GM12878 (cell line): ENCODE measurements around the gene TMED10. TPM values are rescaled to one million over a fixed set of nuclear protein-coding genes. Genes with fewer than 3 reads are reported as not detected.

Experiments used
- FOXM1 ChIP-seq: IDR thresholded peaks from 2 replicates; pipeline ENCODE4 v1.6.1; 2012; ENCODE audit warnings: low read depth, mild to moderate bottlenecking, inconsistent platforms, low read length, moderate library complexity
- GABPA ChIP-seq: IDR thresholded peaks from 2 replicates; pipeline ENCODE4 v1.6.1; 2014; ENCODE audit warnings: antibody characterized with exemption, low read depth, mild to moderate bottlenecking, inconsistent platforms
- HCFC1 ChIP-seq: fragments of 150-350 bp; IDR thresholded peaks from 2 replicates; pipeline ENCODE4 v1.6.1; 2014; ENCODE audit warnings: low read length
- HDGF ChIP-seq: fragments of 450-650 bp; IDR thresholded peaks from 2 replicates; pipeline ENCODE4 v1.6.1; 2016; ENCODE audit warnings: antibody characterized with exemption
- IKZF2 ChIP-seq, 2 experiments: fragments of 450-650 bp; IDR thresholded peaks; 2 replicates each; pipeline ENCODE4 v1.6.1; 2017; ENCODE audit warnings: mild to moderate bottlenecking in 2 of 2, moderate library complexity in 2 of 2
- MEF2A ChIP-seq: IDR thresholded peaks from 2 replicates; pipeline ENCODE4 v1.6.1; 2011; ENCODE audit warnings: low read depth, mild to moderate bottlenecking, low read length, moderate library complexity; ENCODE audit not compliant: insufficient read depth
- MEF2B ChIP-seq: fragments of 450-650 bp; IDR thresholded peaks from 2 replicates; pipeline ENCODE4 v1.6.1; 2018; ENCODE audit warnings: mild to moderate bottlenecking, moderate library complexity; ENCODE audit not compliant: partially characterized antibody, poor library complexity, severe bottlenecking
- NBN ChIP-seq: fragments of 450-650 bp; IDR thresholded peaks from 2 replicates; pipeline ENCODE4 v1.6.1; 2016
- NR2C2 ChIP-seq: IDR thresholded peaks from 2 replicates; pipeline ENCODE4 v1.6.1; 2011; ENCODE audit warnings: borderline replicate concordance, low read depth; ENCODE audit not compliant: control insufficient read depth, insufficient read length
- PAX8 ChIP-seq: fragments of 450-650 bp; IDR thresholded peaks from 2 replicates; pipeline ENCODE4 v1.6.1; 2017; ENCODE audit warnings: mild to moderate bottlenecking, moderate library complexity
- SMAD1 ChIP-seq: fragments of 450-650 bp; IDR thresholded peaks from 2 replicates; pipeline ENCODE4 v1.6.1; 2018; ENCODE audit warnings: mild to moderate bottlenecking, low read depth; ENCODE audit not compliant: partially characterized antibody
- SUZ12 ChIP-seq: fragments of 200-600 bp; sonication (generic); IDR thresholded peaks from one replicate; pipeline ENCODE4 v1.6.1; 2018; ENCODE audit warnings: antibody characterized with exemption, mild to moderate bottlenecking; ENCODE audit not compliant: unreplicated experiment
- TARDBP ChIP-seq: IDR thresholded peaks from 2 replicates; pipeline ENCODE4 v1.6.1; 2016; ENCODE audit warnings: borderline replicate concordance
- polyA plus RNA-seq, 11 experiments: library from polyadenylated mRNA; depleted of rRNA in 4 of 11; unstranded in 6 of 11; stranded (reverse) in 5 of 11; fragments of >200 nt; fragmentation: Nextera tagmentation in 4 of 11; fragmentation: Illumina TruSeq in 1 of 11; extraction: Ambion mirVana in 4 of 11; extraction: Trizol in 1 of 11; gene quantifications; 1 replicate in 1 of 11; 2 replicates in 10 of 11; pipeline versions ENCODE4 v1.2.1 to v1.2.3, GENCODE V29; 2011 to 2016; ENCODE audit warnings: inconsistent platforms in 2 of 11, missing spikeins in 2 of 11, low read depth in 1 of 11
- total RNA-seq, 4 experiments: library from RNA; depleted of rRNA in 3 of 4; stranded (reverse); fragments of >200 nt in 3 of 4; fragmentation: Illumina TruSeq in 1 of 4; extraction: Trizol in 1 of 4; gene quantifications; 2 replicates each; pipeline versions ENCODE4 v1.2.1 to v1.2.3, GENCODE V29; 2013 to 2021
- TF ChIP-seq, protein P1 (sequence below), 3 experiments: IDR thresholded peaks in 2 of 3; conservative IDR thresholded peaks in 1 of 3; 2 replicates each; pipeline ENCODE4 v1.5.1; 2011; ENCODE audit warnings: low read depth in 3 of 3, low read length in 3 of 3, mild to moderate bottlenecking in 3 of 3, control low read depth in 2 of 3, moderate library complexity in 2 of 3, inconsistent platforms in 1 of 3, mixed read lengths in 1 of 3; ENCODE audit not compliant: control insufficient read depth in 2 of 3, insufficient read depth in 1 of 3; ENCODE audit errors: extremely low read depth in 1 of 3
- TF ChIP-seq, protein P2 (sequence below): fragments of 450-650 bp; IDR thresholded peaks from 2 replicates; pipeline ENCODE4 v1.6.1; 2017; ENCODE audit warnings: mild to moderate bottlenecking, moderate library complexity
- TF ChIP-seq, protein P3 (sequence below): fragments of 450-650 bp; IDR thresholded peaks from 2 replicates; pipeline ENCODE4 v1.6.1; 2017; ENCODE audit warnings: mild to moderate bottlenecking, moderate library complexity
- TF ChIP-seq, protein P4 (sequence below): IDR thresholded peaks from 2 replicates; pipeline ENCODE4 v1.6.1; 2011; ENCODE audit warnings: mild to moderate bottlenecking, low read depth, low read length, moderate library complexity; ENCODE audit not compliant: insufficient replicate concordance
- TF ChIP-seq, protein P5 (sequence below): IDR thresholded peaks from 2 replicates; pipeline ENCODE4 v1.6.1; 2011; ENCODE audit warnings: low read depth, low read length, improper control_type of control experiment, borderline replicate concordance

The TMED10 gene
- total and polyA plus RNA-seq, 10 of the 15 experiments (the other 5 are each of a cell fraction or from before 2014, with no cell fraction given), result 99.8 to 270 (median 180) TPM

DNA sequence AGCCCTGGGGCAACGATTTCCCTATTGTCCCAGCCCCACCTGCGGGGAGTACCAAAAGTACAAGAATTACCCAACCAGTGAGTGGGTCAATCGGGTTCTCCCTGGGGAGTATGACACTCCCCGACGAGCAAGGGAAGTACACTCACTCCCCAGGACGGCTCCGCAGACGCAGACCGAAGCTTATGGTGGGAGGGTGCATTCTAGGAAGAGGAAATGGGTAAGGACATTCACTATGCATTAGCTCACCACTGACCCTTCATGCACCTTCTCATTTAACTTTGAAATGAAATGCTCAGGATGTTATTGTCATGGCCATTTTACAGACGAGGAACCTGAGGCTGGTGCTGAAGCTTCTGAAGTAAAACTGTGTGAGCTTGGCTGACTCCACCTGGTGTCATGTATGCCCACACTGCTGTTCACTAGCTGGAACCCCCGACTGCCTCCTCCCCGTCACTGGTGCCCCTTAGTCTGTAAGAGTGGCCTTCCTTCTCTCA, 45.8 kb upstream of the TMED10 start (continued):
- TF ChIP-seq, protein P1, sequence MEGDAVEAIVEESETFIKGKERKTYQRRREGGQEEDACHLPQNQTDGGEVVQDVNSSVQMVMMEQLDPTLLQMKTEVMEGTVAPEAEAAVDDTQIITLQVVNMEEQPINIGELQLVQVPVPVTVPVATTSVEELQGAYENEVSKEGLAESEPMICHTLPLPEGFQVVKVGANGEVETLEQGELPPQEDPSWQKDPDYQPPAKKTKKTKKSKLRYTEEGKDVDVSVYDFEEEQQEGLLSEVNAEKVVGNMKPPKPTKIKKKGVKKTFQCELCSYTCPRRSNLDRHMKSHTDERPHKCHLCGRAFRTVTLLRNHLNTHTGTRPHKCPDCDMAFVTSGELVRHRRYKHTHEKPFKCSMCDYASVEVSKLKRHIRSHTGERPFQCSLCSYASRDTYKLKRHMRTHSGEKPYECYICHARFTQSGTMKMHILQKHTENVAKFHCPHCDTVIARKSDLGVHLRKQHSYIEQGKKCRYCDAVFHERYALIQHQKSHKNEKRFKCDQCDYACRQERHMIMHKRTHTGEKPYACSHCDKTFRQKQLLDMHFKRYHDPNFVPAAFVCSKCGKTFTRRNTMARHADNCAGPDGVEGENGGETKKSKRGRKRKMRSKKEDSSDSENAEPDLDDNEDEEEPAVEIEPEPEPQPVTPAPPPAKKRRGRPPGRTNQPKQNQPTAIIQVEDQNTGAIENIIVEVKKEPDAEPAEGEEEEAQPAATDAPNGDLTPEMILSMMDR (IDR thresholded peaks at IDR 0.05 in 2 of 3, conservative IDR thresholded peaks at IDR 0.05 in 1 of 3; ENCODE audit: control insufficient read depth in 2 of 3, extremely low read depth in 1 of 3, insufficient read depth in 1 of 3, low read depth in 3 of 3, low read length in 3 of 3), result peak in 1 of 3 experiments; percentile 12; a peak in 1 of 6 replicates
- TF ChIP-seq HDGF (no peak), PAX8 (no peak), NBN (no peak), GABPA (no peak), FOXM1 (no peak), SMAD1 (no peak), TARDBP (no peak), NR2C2 (no peak), HCFC1 (0 out of 2 replicates have a peak, but pooled peaks have one; percentile 26), SUZ12 (no peak), MEF2B (peak; percentile 93), IKZF2 (IDR thresholded peaks at IDR 0.05) (peak in 1 of 2 experiments; percentile 43; a peak in 1 of 4 replicates), MEF2A (no peak)
- TF ChIP-seq, protein P2, sequence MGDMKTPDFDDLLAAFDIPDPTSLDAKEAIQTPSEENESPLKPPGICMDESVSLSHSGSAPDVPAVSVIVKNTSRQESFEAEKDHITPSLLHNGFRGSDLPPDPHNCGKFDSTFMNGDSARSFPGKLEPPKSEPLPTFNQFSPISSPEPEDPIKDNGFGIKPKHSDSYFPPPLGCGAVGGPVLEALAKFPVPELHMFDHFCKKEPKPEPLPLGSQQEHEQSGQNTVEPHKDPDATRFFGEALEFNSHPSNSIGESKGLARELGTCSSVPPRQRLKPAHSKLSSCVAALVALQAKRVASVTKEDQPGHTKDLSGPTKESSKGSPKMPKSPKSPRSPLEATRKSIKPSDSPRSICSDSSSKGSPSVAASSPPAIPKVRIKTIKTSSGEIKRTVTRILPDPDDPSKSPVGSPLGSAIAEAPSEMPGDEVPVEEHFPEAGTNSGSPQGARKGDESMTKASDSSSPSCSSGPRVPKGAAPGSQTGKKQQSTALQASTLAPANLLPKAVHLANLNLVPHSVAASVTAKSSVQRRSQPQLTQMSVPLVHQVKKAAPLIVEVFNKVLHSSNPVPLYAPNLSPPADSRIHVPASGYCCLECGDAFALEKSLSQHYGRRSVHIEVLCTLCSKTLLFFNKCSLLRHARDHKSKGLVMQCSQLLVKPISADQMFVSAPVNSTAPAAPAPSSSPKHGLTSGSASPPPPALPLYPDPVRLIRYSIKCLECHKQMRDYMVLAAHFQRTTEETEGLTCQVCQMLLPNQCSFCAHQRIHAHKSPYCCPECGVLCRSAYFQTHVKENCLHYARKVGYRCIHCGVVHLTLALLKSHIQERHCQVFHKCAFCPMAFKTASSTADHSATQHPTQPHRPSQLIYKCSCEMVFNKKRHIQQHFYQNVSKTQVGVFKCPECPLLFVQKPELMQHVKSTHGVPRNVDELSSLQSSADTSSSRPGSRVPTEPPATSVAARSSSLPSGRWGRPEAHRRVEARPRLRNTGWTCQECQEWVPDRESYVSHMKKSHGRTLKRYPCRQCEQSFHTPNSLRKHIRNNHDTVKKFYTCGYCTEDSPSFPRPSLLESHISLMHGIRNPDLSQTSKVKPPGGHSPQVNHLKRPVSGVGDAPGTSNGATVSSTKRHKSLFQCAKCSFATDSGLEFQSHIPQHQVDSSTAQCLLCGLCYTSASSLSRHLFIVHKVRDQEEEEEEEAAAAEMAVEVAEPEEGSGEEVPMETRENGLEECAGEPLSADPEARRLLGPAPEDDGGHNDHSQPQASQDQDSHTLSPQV, result no peak
- TF ChIP-seq, protein P3, sequence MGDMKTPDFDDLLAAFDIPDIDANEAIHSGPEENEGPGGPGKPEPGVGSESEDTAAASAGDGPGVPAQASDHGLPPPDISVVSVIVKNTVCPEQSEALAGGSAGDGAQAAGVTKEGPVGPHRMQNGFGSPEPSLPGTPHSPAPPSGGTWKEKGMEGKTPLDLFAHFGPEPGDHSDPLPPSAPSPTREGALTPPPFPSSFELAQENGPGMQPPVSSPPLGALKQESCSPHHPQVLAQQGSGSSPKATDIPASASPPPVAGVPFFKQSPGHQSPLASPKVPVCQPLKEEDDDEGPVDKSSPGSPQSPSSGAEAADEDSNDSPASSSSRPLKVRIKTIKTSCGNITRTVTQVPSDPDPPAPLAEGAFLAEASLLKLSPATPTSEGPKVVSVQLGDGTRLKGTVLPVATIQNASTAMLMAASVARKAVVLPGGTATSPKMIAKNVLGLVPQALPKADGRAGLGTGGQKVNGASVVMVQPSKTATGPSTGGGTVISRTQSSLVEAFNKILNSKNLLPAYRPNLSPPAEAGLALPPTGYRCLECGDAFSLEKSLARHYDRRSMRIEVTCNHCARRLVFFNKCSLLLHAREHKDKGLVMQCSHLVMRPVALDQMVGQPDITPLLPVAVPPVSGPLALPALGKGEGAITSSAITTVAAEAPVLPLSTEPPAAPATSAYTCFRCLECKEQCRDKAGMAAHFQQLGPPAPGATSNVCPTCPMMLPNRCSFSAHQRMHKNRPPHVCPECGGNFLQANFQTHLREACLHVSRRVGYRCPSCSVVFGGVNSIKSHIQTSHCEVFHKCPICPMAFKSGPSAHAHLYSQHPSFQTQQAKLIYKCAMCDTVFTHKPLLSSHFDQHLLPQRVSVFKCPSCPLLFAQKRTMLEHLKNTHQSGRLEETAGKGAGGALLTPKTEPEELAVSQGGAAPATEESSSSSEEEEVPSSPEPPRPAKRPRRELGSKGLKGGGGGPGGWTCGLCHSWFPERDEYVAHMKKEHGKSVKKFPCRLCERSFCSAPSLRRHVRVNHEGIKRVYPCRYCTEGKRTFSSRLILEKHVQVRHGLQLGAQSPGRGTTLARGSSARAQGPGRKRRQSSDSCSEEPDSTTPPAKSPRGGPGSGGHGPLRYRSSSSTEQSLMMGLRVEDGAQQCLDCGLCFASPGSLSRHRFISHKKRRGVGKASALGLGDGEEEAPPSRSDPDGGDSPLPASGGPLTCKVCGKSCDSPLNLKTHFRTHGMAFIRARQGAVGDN, result no peak
- TF ChIP-seq, protein P4, sequence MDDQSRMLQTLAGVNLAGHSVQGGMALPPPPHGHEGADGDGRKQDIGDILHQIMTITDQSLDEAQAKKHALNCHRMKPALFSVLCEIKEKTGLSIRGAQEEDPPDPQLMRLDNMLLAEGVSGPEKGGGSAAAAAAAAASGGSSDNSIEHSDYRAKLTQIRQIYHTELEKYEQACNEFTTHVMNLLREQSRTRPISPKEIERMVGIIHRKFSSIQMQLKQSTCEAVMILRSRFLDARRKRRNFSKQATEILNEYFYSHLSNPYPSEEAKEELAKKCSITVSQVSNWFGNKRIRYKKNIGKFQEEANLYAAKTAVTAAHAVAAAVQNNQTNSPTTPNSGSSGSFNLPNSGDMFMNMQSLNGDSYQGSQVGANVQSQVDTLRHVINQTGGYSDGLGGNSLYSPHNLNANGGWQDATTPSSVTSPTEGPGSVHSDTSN, result no peak
- TF ChIP-seq, protein P5, sequence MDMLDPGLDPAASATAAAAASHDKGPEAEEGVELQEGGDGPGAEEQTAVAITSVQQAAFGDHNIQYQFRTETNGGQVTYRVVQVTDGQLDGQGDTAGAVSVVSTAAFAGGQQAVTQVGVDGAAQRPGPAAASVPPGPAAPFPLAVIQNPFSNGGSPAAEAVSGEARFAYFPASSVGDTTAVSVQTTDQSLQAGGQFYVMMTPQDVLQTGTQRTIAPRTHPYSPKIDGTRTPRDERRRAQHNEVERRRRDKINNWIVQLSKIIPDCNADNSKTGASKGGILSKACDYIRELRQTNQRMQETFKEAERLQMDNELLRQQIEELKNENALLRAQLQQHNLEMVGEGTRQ, result no peak
